HepG2 (cell line): ENCODE measurements around the gene ANAPC2. TPM values are rescaled to one million over a fixed set of nuclear protein-coding genes. Genes with fewer than 3 reads are reported as not detected.
A peak's percentile ranks its signal among the peaks of the same experiment; 100 is the strongest.

Experiments
- CBFB ChIP-seq: sonication (generic); formaldehyde crosslinking; IDR thresholded peaks from 2 replicates; pipeline ENCODE4 v1.4.0; 2020; ENCODE audit warnings: missing genetic modification reagents
- CEBPB ChIP-seq: IDR thresholded peaks from 2 replicates; pipeline ENCODE4 v1.6.1; 2011; ENCODE audit warnings: low read depth, low read length, improper control_type of control experiment, borderline replicate concordance
- DNMT1 ChIP-seq: sonication (generic); formaldehyde crosslinking; IDR thresholded peaks from 2 replicates; pipeline ENCODE4 v1.5.1; 2020; ENCODE audit warnings: mild to moderate bottlenecking, missing genetic modification reagents
- DPF2 ChIP-seq: sonication (generic); formaldehyde crosslinking; IDR thresholded peaks from 2 replicates; pipeline ENCODE4 v1.4.0; 2020; ENCODE audit warnings: mild to moderate bottlenecking, low read depth, missing genetic modification reagents, borderline replicate concordance
- HMGA1 ChIP-seq: sonication (generic); formaldehyde crosslinking; conservative IDR thresholded peaks from 2 replicates; pipeline ENCODE4 v1.4.0; 2020; ENCODE audit warnings: missing genetic modification reagents
- KLF13 ChIP-seq: sonication (generic); formaldehyde crosslinking; IDR thresholded peaks from 2 replicates; pipeline ENCODE4 v1.4.0; 2020; ENCODE audit warnings: mild to moderate bottlenecking, missing genetic modification reagents
- MATR3 ChIP-seq: sonication (generic); formaldehyde crosslinking; IDR thresholded peaks from 2 replicates; pipeline ENCODE4 v1.4.0; 2020; ENCODE audit warnings: missing genetic modification reagents
- MIXL1 ChIP-seq: IDR thresholded peaks from 2 replicates; pipeline ENCODE4 v1.6.1; 2016
- NR3C1 ChIP-seq: sonication (generic); formaldehyde crosslinking; IDR thresholded peaks from 2 replicates; pipeline ENCODE4 v1.4.0; 2020; ENCODE audit warnings: missing genetic modification reagents
- PHB2 ChIP-seq: fragments of 450-650 bp; IDR thresholded peaks from 2 replicates; pipeline ENCODE4 v1.6.1; 2018; ENCODE audit not compliant: partially characterized antibody
- SMARCE1 ChIP-seq: fragments of 450-650 bp; IDR thresholded peaks from 2 replicates; pipeline ENCODE4 v1.6.1; 2017; ENCODE audit warnings: borderline replicate concordance
- THYN1 ChIP-seq: sonication (generic); formaldehyde crosslinking; IDR thresholded peaks from 2 replicates; pipeline ENCODE4 v1.8.1; 2023; ENCODE audit warnings: low read depth, mild to moderate bottlenecking, moderate library complexity, missing genetic modification reagents, borderline replicate concordance
- ZFP36L2 ChIP-seq: sonication (generic); formaldehyde crosslinking; IDR thresholded peaks from 2 replicates; pipeline ENCODE4 v1.4.0; 2020; ENCODE audit warnings: missing genetic modification reagents
- ZFP37 ChIP-seq: sonication (generic); formaldehyde crosslinking; IDR thresholded peaks from 2 replicates; pipeline ENCODE4 v1.4.0; 2020; ENCODE audit warnings: missing genetic modification reagents, borderline replicate concordance
- ZHX2 ChIP-seq, 2 experiments: sonication (generic) in 1 of 2; formaldehyde crosslinking in 1 of 2; IDR thresholded peaks; 2 replicates each; pipeline versions ENCODE4 v1.6.1 to v1.9.0; 2014 to 2022; ENCODE audit warnings: antibody characterized with exemption in 1 of 2, borderline replicate concordance in 1 of 2, inconsistent platforms in 1 of 2, low read depth in 1 of 2, missing genetic modification reagents in 1 of 2
- ZNF260 ChIP-seq: sonication (generic); formaldehyde crosslinking; IDR thresholded peaks from 2 replicates; pipeline ENCODE4 v1.4.0; 2020; ENCODE audit warnings: missing genetic modification reagents, low read depth, mild to moderate bottlenecking, borderline replicate concordance
- ZNF468 ChIP-seq: sonication (generic); formaldehyde crosslinking; IDR thresholded peaks from 2 replicates; pipeline ENCODE4 v1.8.0; 2022; ENCODE audit warnings: mild to moderate bottlenecking, moderate library complexity, missing genetic modification reagents
- ZNF790 ChIP-seq: sonication (generic); formaldehyde crosslinking; IDR thresholded peaks from 2 replicates; pipeline ENCODE4 v1.8.0; 2022; ENCODE audit warnings: missing genetic modification reagents, mild to moderate bottlenecking, borderline replicate concordance
- ZNF883 ChIP-seq: sonication (generic); formaldehyde crosslinking; IDR thresholded peaks from 2 replicates; pipeline ENCODE4 v1.5.1; 2020; ENCODE audit warnings: mild to moderate bottlenecking, missing genetic modification reagents; ENCODE audit errors: not compliant biosample characterization
- polyA plus RNA-seq, 8 experiments: library from polyadenylated mRNA; depleted of rRNA in 3 of 8; stranded (reverse) in 7 of 8; unstranded in 1 of 8; fragments of >200 nt; fragmentation: Illumina TruSeq in 4 of 8; extraction: Trizol in 4 of 8; gene quantifications; 2 replicates each; pipeline versions ENCODE4 v1.2.1 to v1.2.3, GENCODE V29; 2011 to 2016; ENCODE audit warnings: low read depth in 4 of 8, missing spikeins in 1 of 8, mixed read lengths in 1 of 8; ENCODE audit not compliant: insufficient read depth in 1 of 8
- total RNA-seq, 5 experiments: library from RNA; depleted of rRNA; stranded (reverse); fragments of >200 nt; fragmentation: Illumina TruSeq; extraction: Trizol; gene quantifications; 2 replicates each; pipeline ENCODE4 v1.2.3, GENCODE V29; 2016; ENCODE audit warnings: low read depth in 1 of 5
- TF ChIP-seq, protein P1 (sequence below): sonication (generic); formaldehyde crosslinking; IDR thresholded peaks from 2 replicates; pipeline ENCODE4 v1.5.0; 2020; ENCODE audit warnings: mild to moderate bottlenecking, missing genetic modification reagents
- TF ChIP-seq, protein P2 (sequence below): sonication (generic); formaldehyde crosslinking; IDR thresholded peaks from 2 replicates; pipeline ENCODE4 v1.4.0; 2020; ENCODE audit warnings: mild to moderate bottlenecking, low read depth, missing genetic modification reagents
- TF ChIP-seq, protein P3 (sequence below): IDR thresholded peaks from 2 replicates; pipeline ENCODE4 v1.6.1; 2016; ENCODE audit warnings: low read depth, borderline replicate concordance

ANAPC2 gene
- total and polyA plus RNA-seq, 2 of the 13 experiments (the other 11 are each of a cell fraction or from before 2014, with no cell fraction given): 12.3 to 15.4 TPM

DNA sequence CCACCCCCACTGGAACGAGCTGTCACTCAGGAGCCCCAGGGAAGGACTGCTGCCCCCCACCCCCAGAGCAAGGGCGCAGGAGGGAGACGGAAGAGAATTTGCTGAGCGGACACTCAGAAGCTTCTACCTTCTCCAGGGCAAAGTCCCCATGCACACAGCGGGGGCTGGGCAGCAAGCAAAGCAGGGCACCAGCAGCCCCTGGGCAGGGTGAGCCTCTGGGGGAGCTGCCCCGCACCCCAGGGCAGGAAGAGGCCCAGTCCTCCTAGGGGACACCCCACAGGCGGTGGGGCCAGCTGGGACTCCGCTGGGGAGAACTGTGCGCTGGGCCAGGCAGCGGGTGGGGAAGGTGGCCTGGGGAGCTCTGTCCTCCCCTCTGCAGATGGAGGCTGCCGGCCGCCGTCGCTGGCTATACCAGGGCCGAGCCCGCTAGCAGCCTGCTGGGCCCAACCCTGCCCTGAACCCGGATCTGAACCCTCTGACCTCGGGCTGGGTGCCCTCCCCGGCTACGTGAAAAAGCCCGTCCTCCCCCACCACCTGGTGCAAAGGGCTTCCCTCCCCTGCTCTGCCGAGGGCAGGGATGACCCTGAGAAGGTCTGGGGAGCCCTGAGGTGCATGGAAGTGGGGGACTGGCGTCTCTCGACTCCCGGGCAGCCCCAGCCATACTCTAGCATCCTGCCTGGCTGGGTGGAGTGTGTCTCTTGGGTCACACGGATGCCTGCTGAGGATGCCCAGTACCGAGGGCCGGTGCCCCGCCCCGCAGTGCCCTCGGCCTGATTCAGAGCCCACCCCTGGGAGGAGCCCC is 41.7 kb upstream of the ANAPC2 start (continued):
- TF ChIP-seq DPF2 (CRISPR knock-in tag): no peak
- TF ChIP-seq THYN1: no peak
- TF ChIP-seq PHB2: no peak
- TF ChIP-seq, protein P1, sequence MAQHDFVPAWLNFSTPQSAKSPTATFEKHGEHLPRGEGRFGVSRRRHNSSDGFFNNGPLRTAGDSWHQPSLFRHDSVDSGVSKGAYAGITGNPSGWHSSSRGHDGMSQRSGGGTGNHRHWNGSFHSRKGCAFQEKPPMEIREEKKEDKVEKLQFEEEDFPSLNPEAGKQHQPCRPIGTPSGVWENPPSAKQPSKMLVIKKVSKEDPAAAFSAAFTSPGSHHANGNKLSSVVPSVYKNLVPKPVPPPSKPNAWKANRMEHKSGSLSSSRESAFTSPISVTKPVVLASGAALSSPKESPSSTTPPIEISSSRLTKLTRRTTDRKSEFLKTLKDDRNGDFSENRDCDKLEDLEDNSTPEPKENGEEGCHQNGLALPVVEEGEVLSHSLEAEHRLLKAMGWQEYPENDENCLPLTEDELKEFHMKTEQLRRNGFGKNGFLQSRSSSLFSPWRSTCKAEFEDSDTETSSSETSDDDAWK (CRISPR knock-in tag): no peak
- no peak for TF ChIP-seq ZNF468
- TF ChIP-seq ZNF790 (CRISPR knock-in tag): no peak
- TF ChIP-seq MATR3 (CRISPR knock-in tag): no peak
- TF ChIP-seq MIXL1 (CRISPR knock-in tag): no peak
- TF ChIP-seq CBFB (CRISPR knock-in tag): no peak
- TF ChIP-seq DNMT1 (CRISPR knock-in tag): no peak
- no peak for TF ChIP-seq CEBPB
- TF ChIP-seq ZNF883: no peak
- TF ChIP-seq, protein P2, sequence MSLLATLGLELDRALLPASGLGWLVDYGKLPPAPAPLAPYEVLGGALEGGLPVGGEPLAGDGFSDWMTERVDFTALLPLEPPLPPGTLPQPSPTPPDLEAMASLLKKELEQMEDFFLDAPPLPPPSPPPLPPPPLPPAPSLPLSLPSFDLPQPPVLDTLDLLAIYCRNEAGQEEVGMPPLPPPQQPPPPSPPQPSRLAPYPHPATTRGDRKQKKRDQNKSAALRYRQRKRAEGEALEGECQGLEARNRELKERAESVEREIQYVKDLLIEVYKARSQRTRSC (CRISPR knock-in tag): no peak
- TF ChIP-seq, protein P3, sequence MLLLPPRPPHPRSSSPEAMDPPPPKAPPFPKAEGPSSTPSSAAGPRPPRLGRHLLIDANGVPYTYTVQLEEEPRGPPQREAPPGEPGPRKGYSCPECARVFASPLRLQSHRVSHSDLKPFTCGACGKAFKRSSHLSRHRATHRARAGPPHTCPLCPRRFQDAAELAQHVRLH (CRISPR knock-in tag): peak; percentile 63; the same call in 1 of the 2 replicates
- no peak for TF ChIP-seq ZHX2 (IDR thresholded peaks at IDR 0.05; ENCODE audit: low read depth)
- TF ChIP-seq ZHX2 (CRISPR knock-in tag; IDR thresholded peaks at IDR 0.05; ENCODE audit: borderline replicate concordance): no peak
- TF ChIP-seq SMARCE1: no peak
- TF ChIP-seq ZFP36L2 (CRISPR knock-in tag): no peak
- no peak for TF ChIP-seq HMGA1 (CRISPR knock-in tag)
- TF ChIP-seq KLF13: 0 out of 2 replicates have a peak, but pooled peaks have one; percentile 33
- no peak for TF ChIP-seq NR3C1 (CRISPR knock-in tag)
- TF ChIP-seq ZNF260 (CRISPR knock-in tag): no peak
- no peak for TF ChIP-seq ZFP37 (CRISPR knock-in tag)
